Right lobe of liver (tissue), 6 donors: ENCODE data around the gene STX2. TPM values are rescaled to one million over a fixed set of nuclear protein-coding genes. Genes with fewer than 3 reads are reported as not detected.
A peak's percentile ranks its signal among the peaks of the same experiment; 100 is the strongest.

ENCODE experiments used
- ATAC-seq, 4 donors: fragments of 200-7000 bp; cut with Tn5 transposase; one replicate each; pipeline ENCODE4 v1.9.1; 2020; ENCODE audit warnings: mild to moderate bottlenecking in 4 of 4, moderate library complexity in 4 of 4
- DNase-seq, 3 donors: peaks; one replicate each; pipeline ENCODE4 v3.0.0-alpha.2; 2020
- H3K27ac ChIP-seq, 3 donors: fragments of 200-600 bp; one replicate each; pipeline ENCODE4 v1.8.0; 2022
- H3K27me3 ChIP-seq, 2 donors: fragments of 200-600 bp; one replicate each; pipeline ENCODE4 v1.8.0; 2022
- H3K36me3 ChIP-seq, 4 donors: fragments of 200-600 bp; sonication (generic) in 1 of 4; one replicate each; pipeline versions ENCODE4 v1.5.1 to v1.8.0; 2017 to 2022; ENCODE audit warnings: control low read depth in 1 of 4
- H3K4me1 ChIP-seq, 4 donors: fragments of 200-600 bp; sonication (generic) in 1 of 4; one replicate each; pipeline versions ENCODE4 v1.5.1 to v1.8.0; 2017 to 2022; ENCODE audit warnings: control low read depth in 1 of 4
- H3K4me3 ChIP-seq, 3 donors: fragments of 200-600 bp; one replicate each; pipeline ENCODE4 v1.8.0; 2022
- H3K9me3 ChIP-seq, 4 donors: fragments of 200-600 bp; sonication (generic) in 1 of 4; one replicate each; pipeline versions ENCODE4 v1.5.1 to v1.8.0; 2017 to 2022; ENCODE audit warnings: control low read depth in 1 of 4
- CTCF ChIP-seq, 4 donors: fragments of 200-600 bp in 3 of 4; fragments of 450-650 bp in 1 of 4; IDR thresholded peaks; one replicate each; pipeline versions ENCODE4 v1.5.1 to v1.8.0; 2016 to 2022; ENCODE audit warnings: antibody characterized with exemption in 4 of 4, mild to moderate bottlenecking in 2 of 4
- POLR2A ChIP-seq: fragments of 450-650 bp; IDR thresholded peaks from one replicate; pipeline ENCODE4 v1.6.1; 2017; ENCODE audit warnings: antibody characterized with exemption, mild to moderate bottlenecking
- WGBS: methylation state at CpG from one replicate; pipeline ENCODE4 v1.1.6; 2018; ENCODE audit warnings: low coverage, low lambda C conversion rate; ENCODE audit not compliant: insufficient coverage; ENCODE audit errors: missing lambda C conversion rate; 5-methylcytosine and 5-hydroxymethylcytosine counted together
- intact Hi-C, 2 donors: fragments of 100-400 bp; cut with DNase I; formaldehyde crosslinking; loops; one replicate each; pipeline versions ENCODE4 v1.11.2 to v1.14.1; 2022
- total RNA-seq, 6 experiments: library from RNA; depleted of rRNA in 2 of 6; stranded (reverse); fragments of >200 nt in 2 of 6; fragmentation: NEBNext Ultra II Directional in 3 of 6; extraction: Animal tissue kit (Norgen Biotek cat#: 25700) in 3 of 6; gene quantifications; one replicate each; pipeline versions ENCODE4 v1.1.0 to v1.2.4, GENCODE V29; 2016 to 2023
- donor health status: DM: no; HTN: yes; CAD: no.
- donor health status: DM: no; HTN: no; CAD: no.
- donor health status: DM: no; HTN: no; CAD: no.
- donor health status: DM: no; HTN: yes; CAD: no.
- donor health status: DM: no; HTN: yes; CAD: no.

STX2 gene
- total RNA-seq, 6 experiments from 2014 or later, result 5.3 to 11.8 (median 7.2) TPM

DNA sequence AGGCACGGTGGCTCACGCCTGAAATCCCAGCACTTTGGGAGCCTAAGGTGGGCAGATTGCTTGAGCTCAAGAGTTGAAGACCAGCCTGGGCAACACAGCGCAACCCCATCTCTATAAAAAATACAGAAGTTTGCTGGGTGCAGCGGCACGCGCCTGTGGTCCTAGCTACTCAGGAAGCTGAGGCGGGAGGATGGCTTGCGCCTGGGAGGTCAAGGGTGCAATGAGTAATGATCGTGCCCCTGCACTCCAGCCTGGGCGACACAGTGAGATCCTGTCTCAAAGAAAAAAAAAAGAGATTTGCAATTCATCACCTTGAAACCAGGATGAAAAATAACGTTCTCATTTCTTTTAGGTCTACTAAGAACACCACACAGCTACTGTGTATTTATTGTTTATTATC lies 4.0 kb downstream of the STX2 start:
- intact Hi-C loops, result no loop called here
- H3K27ac ChIP-seq, result no peak overlapping the region
- H3K9me3 ChIP-seq, result no peaks in the 10 kb centered on the region
- no peak for DNase-seq
- no peaks in the 10 kb centered on the region for H3K27me3 ChIP-seq
- TF ChIP-seq CTCF (IDR thresholded peaks at IDR 0.05) (no peak), POLR2A (no peak)
- no peak for ATAC-seq
- H3K4me3 ChIP-seq, result no peak overlapping the region
- WGBS, result 69% methylated on average over 9 of the region's 11 CpGs
- H3K36me3 ChIP-seq, result no peaks in the 10 kb centered on the region
- peaks cover 0 to 18% (median 7%) of the 10 kb centered on the region in 4 donors for H3K4me1 ChIP-seq

DNA sequence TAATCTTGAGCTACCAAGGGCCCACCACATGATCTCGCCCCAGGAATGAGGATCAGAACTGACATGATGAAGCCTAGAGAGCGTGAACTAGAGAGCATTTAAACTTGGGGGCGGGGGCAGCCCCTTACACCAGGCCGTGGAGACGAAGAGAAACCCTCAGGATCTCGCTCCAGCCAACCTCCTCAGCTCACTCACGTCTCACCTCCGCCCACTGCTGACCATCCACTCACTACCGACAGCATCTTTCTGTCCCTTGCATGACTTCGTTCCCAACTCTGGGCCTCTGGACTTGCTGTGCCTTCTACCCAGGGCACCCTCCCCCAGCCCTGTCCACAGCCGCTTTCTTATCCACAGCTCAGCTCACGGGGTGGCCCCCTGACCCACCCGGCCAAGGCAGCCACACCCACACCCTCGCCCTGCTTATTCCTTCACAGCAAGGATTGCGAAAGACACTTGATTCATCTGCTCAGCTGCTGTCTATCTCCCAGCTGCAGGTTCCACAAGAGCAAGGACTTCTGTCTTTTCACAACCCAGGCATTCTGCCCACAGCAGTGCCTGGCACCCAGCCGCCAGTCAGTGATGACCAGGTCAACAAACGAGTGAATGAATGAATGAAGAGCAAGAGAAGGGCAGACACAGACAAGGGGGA lies 6.4 kb downstream of the STX2 start:
- H3K27ac ChIP-seq, result no peak overlapping the region

GRCh38 chr12:130831876-130832405 lies 7.1 kb downstream of the STX2 start:
- intact Hi-C loops, result no loop called here
- H3K27ac ChIP-seq, result no peak overlapping the region

More for the DNA sequence above, 6.4 kb downstream of the STX2 start:
- no peak overlapping the region for H3K4me3 ChIP-seq
- no peaks in the 10 kb centered on the region for H3K27me3 ChIP-seq
- ATAC-seq (peak; percentile 70 to 91 (median 86)), DNase-seq (peak; percentile 57 to 84 (median 74))
- TF ChIP-seq POLR2A (no peak), CTCF (IDR thresholded peaks at IDR 0.05) (no peak)
- H3K36me3 ChIP-seq, result no peaks in the 10 kb centered on the region
- intact Hi-C loops, result no loop called here
- H3K4me1 ChIP-seq, result peaks cover 0 to 10% (median 2%) of the 10 kb centered on the region in 4 donors
- WGBS, result 50% methylated on average over 15 of the region's 17 CpGs
- no peaks in the 10 kb centered on the region for H3K9me3 ChIP-seq

GRCh38 chr12:130831246-130831645 lies 7.8 kb downstream of the STX2 start:
- Histone ChIP-seq H3K36me3 (no peaks in the 10 kb centered on the region), H3K27me3 (no peaks in the 10 kb centered on the region), H3K4me3 (no peak overlapping the region), H3K9me3 (no peaks in the 10 kb centered on the region), H3K27ac (no peak overlapping the region), H3K4me1 (peaks cover 0 to 10% (median 0%) of the 10 kb centered on the region in 4 donors)
- no peak for DNase-seq
- intact Hi-C loops, result no loop called here
- ATAC-seq, result no peak
- TF ChIP-seq POLR2A, result no peak
- no peak for TF ChIP-seq CTCF (IDR thresholded peaks at IDR 0.05)
- 82% methylated on average over 4 of the region's 4 CpGs for WGBS

More at GRCh38 chr12:130831876-130832405, 7.1 kb downstream of the STX2 start:
- Histone ChIP-seq H3K27me3 (no peaks in the 10 kb centered on the region), H3K4me3 (no peak overlapping the region), H3K9me3 (no peaks in the 10 kb centered on the region), H3K4me1 (peaks cover 0 to 10% (median 0%) of the 10 kb centered on the region in 4 donors), H3K36me3 (no peaks in the 10 kb centered on the region)
- WGBS, result 82% methylated on average over 5 of the region's 5 CpGs
- ATAC-seq (no peak), DNase-seq (no peak)
- no peak for TF ChIP-seq CTCF (IDR thresholded peaks at IDR 0.05)
- TF ChIP-seq POLR2A, result no peak
